ENCODE data around the gene SGIP1. TPM values are rescaled to one million over a fixed set of nuclear protein-coding genes. Genes with fewer than 3 reads are reported as not detected.

The SGIP1 gene
- polyA plus RNA-seq, 1 of the 3 experiments (the other 2 are of a cell fraction): 15.5 TPM

GRCh38 chr1:66760506-66760905 lies 226.6 kb downstream of the SGIP1 start:
- TF ChIP-seq RAD21 (IDR thresholded peaks at IDR 0.05; ENCODE audit: low read length) (no peak), ELF1 (IDR thresholded peaks at IDR 0.05) (no peak), CHD2 (IDR thresholded peaks at IDR 0.05; ENCODE audit: low read length, partially characterized antibody) (no peak), EP300 (IDR thresholded peaks at IDR 0.05; ENCODE audit: borderline replicate concordance in 1 of 2, low read depth in 1 of 2, low read length in 1 of 2) (no peak), NFIC (IDR thresholded peaks at IDR 0.05; ENCODE audit: borderline replicate concordance) (no peak), EZH2phosphoT487 (IDR thresholded peaks at IDR 0.05; ENCODE audit: borderline replicate concordance, low read depth) (no peak), TEAD4 (IDR thresholded peaks at IDR 0.05; ENCODE audit: borderline replicate concordance, insufficient read depth) (no peak), GATA2 (CRISPR knock-in tag; IDR thresholded peaks at IDR 0.05) (no peak), GABPA (IDR thresholded peaks at IDR 0.05; ENCODE audit: low read depth) (no peak), SIN3A (IDR thresholded peaks at IDR 0.05; ENCODE audit: borderline replicate concordance, low read depth, low read length) (no peak), RCOR1 (IDR thresholded peaks at IDR 0.05; ENCODE audit: low read length) (no peak), CTCF (IDR thresholded peaks at IDR 0.05) (no peak), NRF1 (IDR thresholded peaks at IDR 0.05; ENCODE audit: low read depth, low read length) (no peak)
- TF ChIP-seq, protein P1, sequence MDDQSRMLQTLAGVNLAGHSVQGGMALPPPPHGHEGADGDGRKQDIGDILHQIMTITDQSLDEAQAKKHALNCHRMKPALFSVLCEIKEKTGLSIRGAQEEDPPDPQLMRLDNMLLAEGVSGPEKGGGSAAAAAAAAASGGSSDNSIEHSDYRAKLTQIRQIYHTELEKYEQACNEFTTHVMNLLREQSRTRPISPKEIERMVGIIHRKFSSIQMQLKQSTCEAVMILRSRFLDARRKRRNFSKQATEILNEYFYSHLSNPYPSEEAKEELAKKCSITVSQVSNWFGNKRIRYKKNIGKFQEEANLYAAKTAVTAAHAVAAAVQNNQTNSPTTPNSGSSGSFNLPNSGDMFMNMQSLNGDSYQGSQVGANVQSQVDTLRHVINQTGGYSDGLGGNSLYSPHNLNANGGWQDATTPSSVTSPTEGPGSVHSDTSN (IDR thresholded peaks at IDR 0.05): no peak
- TF ChIP-seq, protein P2, sequence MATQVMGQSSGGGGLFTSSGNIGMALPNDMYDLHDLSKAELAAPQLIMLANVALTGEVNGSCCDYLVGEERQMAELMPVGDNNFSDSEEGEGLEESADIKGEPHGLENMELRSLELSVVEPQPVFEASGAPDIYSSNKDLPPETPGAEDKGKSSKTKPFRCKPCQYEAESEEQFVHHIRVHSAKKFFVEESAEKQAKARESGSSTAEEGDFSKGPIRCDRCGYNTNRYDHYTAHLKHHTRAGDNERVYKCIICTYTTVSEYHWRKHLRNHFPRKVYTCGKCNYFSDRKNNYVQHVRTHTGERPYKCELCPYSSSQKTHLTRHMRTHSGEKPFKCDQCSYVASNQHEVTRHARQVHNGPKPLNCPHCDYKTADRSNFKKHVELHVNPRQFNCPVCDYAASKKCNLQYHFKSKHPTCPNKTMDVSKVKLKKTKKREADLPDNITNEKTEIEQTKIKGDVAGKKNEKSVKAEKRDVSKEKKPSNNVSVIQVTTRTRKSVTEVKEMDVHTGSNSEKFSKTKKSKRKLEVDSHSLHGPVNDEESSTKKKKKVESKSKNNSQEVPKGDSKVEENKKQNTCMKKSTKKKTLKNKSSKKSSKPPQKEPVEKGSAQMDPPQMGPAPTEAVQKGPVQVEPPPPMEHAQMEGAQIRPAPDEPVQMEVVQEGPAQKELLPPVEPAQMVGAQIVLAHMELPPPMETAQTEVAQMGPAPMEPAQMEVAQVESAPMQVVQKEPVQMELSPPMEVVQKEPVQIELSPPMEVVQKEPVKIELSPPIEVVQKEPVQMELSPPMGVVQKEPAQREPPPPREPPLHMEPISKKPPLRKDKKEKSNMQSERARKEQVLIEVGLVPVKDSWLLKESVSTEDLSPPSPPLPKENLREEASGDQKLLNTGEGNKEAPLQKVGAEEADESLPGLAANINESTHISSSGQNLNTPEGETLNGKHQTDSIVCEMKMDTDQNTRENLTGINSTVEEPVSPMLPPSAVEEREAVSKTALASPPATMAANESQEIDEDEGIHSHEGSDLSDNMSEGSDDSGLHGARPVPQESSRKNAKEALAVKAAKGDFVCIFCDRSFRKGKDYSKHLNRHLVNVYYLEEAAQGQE (IDR thresholded peaks at IDR 0.05; ENCODE audit: low read depth, low read length): no peak
- TF ChIP-seq, protein P3, sequence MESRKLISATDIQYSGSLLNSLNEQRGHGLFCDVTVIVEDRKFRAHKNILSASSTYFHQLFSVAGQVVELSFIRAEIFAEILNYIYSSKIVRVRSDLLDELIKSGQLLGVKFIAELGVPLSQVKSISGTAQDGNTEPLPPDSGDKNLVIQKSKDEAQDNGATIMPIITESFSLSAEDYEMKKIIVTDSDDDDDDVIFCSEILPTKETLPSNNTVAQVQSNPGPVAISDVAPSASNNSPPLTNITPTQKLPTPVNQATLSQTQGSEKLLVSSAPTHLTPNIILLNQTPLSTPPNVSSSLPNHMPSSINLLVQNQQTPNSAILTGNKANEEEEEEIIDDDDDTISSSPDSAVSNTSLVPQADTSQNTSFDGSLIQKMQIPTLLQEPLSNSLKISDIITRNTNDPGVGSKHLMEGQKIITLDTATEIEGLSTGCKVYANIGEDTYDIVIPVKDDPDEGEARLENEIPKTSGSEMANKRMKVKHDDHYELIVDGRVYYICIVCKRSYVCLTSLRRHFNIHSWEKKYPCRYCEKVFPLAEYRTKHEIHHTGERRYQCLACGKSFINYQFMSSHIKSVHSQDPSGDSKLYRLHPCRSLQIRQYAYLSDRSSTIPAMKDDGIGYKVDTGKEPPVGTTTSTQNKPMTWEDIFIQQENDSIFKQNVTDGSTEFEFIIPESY (IDR thresholded peaks at IDR 0.05; ENCODE audit: borderline replicate concordance, low read depth): no peak
- Histone ChIP-seq H3K36me3 (replicated peaks in 1 of 2; ENCODE audit: control insufficient read depth in 1 of 2, insufficient read depth in 2 of 2, low read length in 1 of 2) (no peaks in the 10 kb centered on the region), H3K4me3 (ENCODE audit: low read depth in 2 of 2, low read length in 1 of 2) (no peak overlapping the region), H3K79me2 (ENCODE audit: insufficient read depth) (no peaks in the 10 kb centered on the region), H3K9me2 (no peaks in the 10 kb centered on the region), H3F3A (replicated peaks; ENCODE audit: insufficient read depth) (no peaks in the 10 kb centered on the region), H3K4me1 (ENCODE audit: control insufficient read depth in 1 of 2, insufficient read depth in 2 of 2, low read depth in 1 of 2, low read length in 1 of 2) (peaks cover 0 to 6% of the 10 kb centered on the region in 2 experiments; a peak in 2 of 4 replicates), H3K27ac (ENCODE audit: low read depth in 2 of 2, low read length in 1 of 2) (no peak overlapping the region), H3K27me3 (ENCODE audit: insufficient read depth) (no peaks in the 10 kb centered on the region), H3K9me3 (0 out of 2 replicates have a peak, but pooled peaks cover 6% of the 10 kb centered on the region), H4K20me1 (ENCODE audit: insufficient read depth) (no peaks in the 10 kb centered on the region), H2AFZ (ENCODE audit: low read depth) (no peak overlapping the region), H3K4me2 (no peak overlapping the region), H3K9ac (no peak overlapping the region)
- no peak for DNase-seq
- CTCF ChIA-PET: interaction anchor here (1.3 to 1.5 kb wide), 2 partner anchors 11 to 235 kb away, joined by 3 read pairs; no protein-coding TSS in a partner anchor
- POLR2A ChIA-PET: no interaction called here
- 77% methylated on average over 1 of the region's 1 CpG for WGBS (ENCODE audit: low lambda C conversion rate)

All from SK-N-SH (cell line).